HepG2 (cell line): Measurements from ENCODE around the gene ARHGEF3. TPM values are rescaled to one million over a fixed set of nuclear protein-coding genes. Genes with fewer than 3 reads are reported as not detected.

Source experiments
- ATAD3A ChIP-seq: sonication (generic); formaldehyde crosslinking; IDR thresholded peaks from 2 replicates; pipeline ENCODE4 v1.4.0; 2020; ENCODE audit warnings: missing genetic modification reagents
- FOXP1 ChIP-seq, 2 experiments: fragments of 450-650 bp in 1 of 2; IDR thresholded peaks; 2 replicates each; pipeline ENCODE4 v1.6.1; 2017 to 2018; ENCODE audit warnings: antibody characterized with exemption in 1 of 2
- FOXP4 ChIP-seq: sonication (generic); formaldehyde crosslinking; IDR thresholded peaks from 2 replicates; pipeline ENCODE4 v1.4.0; 2020; ENCODE audit warnings: missing genetic modification reagents
- GRHL1 ChIP-seq: sonication (generic); formaldehyde crosslinking; conservative IDR thresholded peaks from 2 replicates; pipeline ENCODE4 v1.8.0; 2022; ENCODE audit warnings: missing genetic modification reagents
- HDAC2 ChIP-seq: sonication (generic); formaldehyde crosslinking; IDR thresholded peaks from 2 replicates; pipeline ENCODE4 v1.4.0; 2020; ENCODE audit warnings: missing genetic modification reagents
- HMGXB3 ChIP-seq: sonication (generic); formaldehyde crosslinking; IDR thresholded peaks from 2 replicates; pipeline ENCODE4 v1.4.0; 2020; ENCODE audit warnings: missing genetic modification reagents, borderline replicate concordance
- MXI1 ChIP-seq: IDR thresholded peaks from 3 replicates; pipeline ENCODE4 v1.6.1; 2012; ENCODE audit warnings: low read depth, low read length, inconsistent platforms, borderline replicate concordance
- MZF1 ChIP-seq: sonication (generic); formaldehyde crosslinking; IDR thresholded peaks from 2 replicates; pipeline ENCODE4 v1.8.1; 2023; ENCODE audit warnings: mild to moderate bottlenecking, missing genetic modification reagents, borderline replicate concordance
- SKI ChIP-seq: fragments of 450-650 bp; IDR thresholded peaks from one replicate; pipeline ENCODE4 v1.6.1; 2018; ENCODE audit warnings: mild to moderate bottlenecking; ENCODE audit not compliant: partially characterized antibody
- TFDP1 ChIP-seq: IDR thresholded peaks from 2 replicates; pipeline ENCODE4 v1.6.1; 2016; ENCODE audit warnings: missing compliant biosample characterization, missing genetic modification reagents, borderline replicate concordance
- ZBTB21 ChIP-seq: sonication (generic); formaldehyde crosslinking; IDR thresholded peaks from 2 replicates; pipeline ENCODE4 v1.4.0; 2020; ENCODE audit warnings: missing genetic modification reagents
- ZFX ChIP-seq: sonication (generic); formaldehyde crosslinking; IDR thresholded peaks from 2 replicates; pipeline ENCODE4 v1.4.0; 2020; ENCODE audit warnings: mild to moderate bottlenecking, low read depth, missing genetic modification reagents, moderate library complexity
- ZNF142 ChIP-seq: sonication (generic); formaldehyde crosslinking; IDR thresholded peaks from 2 replicates; pipeline ENCODE4 v1.4.0; 2020; ENCODE audit warnings: missing genetic modification reagents
- ZNF207 ChIP-seq: fragments of 450-650 bp; IDR thresholded peaks from 2 replicates; pipeline ENCODE4 v1.6.1; 2016; ENCODE audit warnings: antibody characterized with exemption, borderline replicate concordance
- polyA plus RNA-seq, 8 experiments: library from polyadenylated mRNA; depleted of rRNA in 3 of 8; stranded (reverse) in 7 of 8; unstranded in 1 of 8; fragments of >200 nt; fragmentation: Illumina TruSeq in 4 of 8; extraction: Trizol in 4 of 8; gene quantifications; 2 replicates each; pipeline versions ENCODE4 v1.2.1 to v1.2.3, GENCODE V29; 2011 to 2016; ENCODE audit warnings: low read depth in 4 of 8, missing spikeins in 1 of 8, mixed read lengths in 1 of 8; ENCODE audit not compliant: insufficient read depth in 1 of 8
- total RNA-seq, 5 experiments: library from RNA; depleted of rRNA; stranded (reverse); fragments of >200 nt; fragmentation: Illumina TruSeq; extraction: Trizol; gene quantifications; 2 replicates each; pipeline ENCODE4 v1.2.3, GENCODE V29; 2016; ENCODE audit warnings: low read depth in 1 of 5

The ARHGEF3 gene
- total and polyA plus RNA-seq, 2 of the 13 experiments (the other 11 are each of a cell fraction or from before 2014, with no cell fraction given): 14.8 to 23.1 TPM

GRCh38 chr3:56831572-56831971, 29.8 kb upstream of the ARHGEF3 start (continued):
- TF ChIP-seq ZNF142 (CRISPR knock-in tag) (0 out of 2 replicates have a peak, but pooled peaks have one; percentile 52), ATAD3A (no peak), HMGXB3 (CRISPR knock-in tag) (no peak), ZFX (CRISPR knock-in tag) (no peak), SKI (no peak), ZBTB21 (CRISPR knock-in tag) (no peak), MXI1 (no peak), FOXP1 (IDR thresholded peaks at IDR 0.05) (no peak), FOXP1 (CRISPR knock-in tag; IDR thresholded peaks at IDR 0.05) (peak; percentile 24; the same call in 1 of the 2 replicates), MZF1 (CRISPR knock-in tag) (no peak), ZNF207 (no peak), TFDP1 (CRISPR knock-in tag) (no peak), FOXP4 (CRISPR knock-in tag) (peak; percentile 49; the same call in 1 of the 2 replicates), GRHL1 (no peak), HDAC2 (CRISPR knock-in tag) (no peak)
